AG09309 (cell line): ENCODE results near the gene PRICKLE3.

ENCODE experiments used
- DNase-seq: peaks from one replicate; pipeline ENCODE4 v3.0.0-alpha.2; 2010; ENCODE audit warnings: low read depth
- H3K4me3 ChIP-seq: 2 replicates; pipeline ENCODE4 v1.5.1; 2011; ENCODE audit warnings: mild to moderate bottlenecking, low read depth, low read length, moderate library complexity; ENCODE audit not compliant: control insufficient read depth
- TF ChIP-seq, protein P1 (sequence below): IDR thresholded peaks from 2 replicates; pipeline ENCODE4 v1.5.1; 2011; ENCODE audit warnings: mild to moderate bottlenecking, low read depth, low read length, inconsistent platforms; ENCODE audit not compliant: insufficient read depth, control insufficient read depth; ENCODE audit errors: missing control alignments

Gene PRICKLE3

DNA sequence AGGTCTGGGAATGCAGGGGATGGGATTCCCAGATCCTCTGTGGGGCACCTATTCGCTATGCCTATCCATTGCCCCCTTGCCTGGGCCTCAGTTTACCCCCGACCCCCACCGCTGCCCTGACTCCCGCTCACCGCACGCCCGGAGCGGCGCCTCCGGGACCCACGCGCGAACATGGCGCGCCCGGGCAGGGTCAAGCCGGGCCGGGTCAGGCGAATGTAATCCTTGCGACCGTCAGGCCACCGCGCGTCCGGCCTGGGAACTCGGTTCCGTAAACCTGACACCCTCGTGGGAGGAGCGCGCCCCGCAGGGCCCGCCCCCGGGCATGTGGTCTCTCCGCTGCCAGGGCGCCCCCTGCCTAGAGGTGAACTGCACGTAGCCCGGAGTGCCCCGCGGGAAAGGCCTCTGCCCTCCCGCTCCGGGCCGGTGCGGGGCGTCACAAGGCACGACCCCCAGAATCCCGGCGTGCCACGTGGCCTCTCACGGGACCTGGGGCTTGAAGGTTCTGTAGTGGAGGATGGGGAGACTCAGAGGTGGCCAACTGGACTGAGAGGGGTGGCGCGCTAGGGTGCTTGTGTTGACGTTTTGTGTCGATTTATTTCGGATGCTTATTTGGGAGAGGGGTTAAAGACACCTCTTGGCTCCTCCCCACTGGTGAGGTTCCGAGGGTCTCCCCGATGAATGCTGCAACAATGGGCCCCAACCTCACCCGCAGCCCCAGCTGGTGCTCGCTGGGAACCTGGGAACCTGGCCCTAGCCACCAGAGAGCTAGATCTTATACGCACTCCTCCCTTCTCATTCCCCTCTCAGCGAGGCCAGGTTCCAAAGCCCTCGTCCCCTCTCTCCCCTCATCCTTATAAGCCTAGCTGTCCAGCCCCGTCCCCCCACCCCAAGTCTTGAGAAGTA is at the start of gene PRICKLE3:
Gene PRICKLE3 (minus strand): TSS at position 249 of the 903 bp plus-strand sequence. CDS start 76 bp downstream, at position 173.
- DNase-seq = no peak
- TF ChIP-seq, protein P1, sequence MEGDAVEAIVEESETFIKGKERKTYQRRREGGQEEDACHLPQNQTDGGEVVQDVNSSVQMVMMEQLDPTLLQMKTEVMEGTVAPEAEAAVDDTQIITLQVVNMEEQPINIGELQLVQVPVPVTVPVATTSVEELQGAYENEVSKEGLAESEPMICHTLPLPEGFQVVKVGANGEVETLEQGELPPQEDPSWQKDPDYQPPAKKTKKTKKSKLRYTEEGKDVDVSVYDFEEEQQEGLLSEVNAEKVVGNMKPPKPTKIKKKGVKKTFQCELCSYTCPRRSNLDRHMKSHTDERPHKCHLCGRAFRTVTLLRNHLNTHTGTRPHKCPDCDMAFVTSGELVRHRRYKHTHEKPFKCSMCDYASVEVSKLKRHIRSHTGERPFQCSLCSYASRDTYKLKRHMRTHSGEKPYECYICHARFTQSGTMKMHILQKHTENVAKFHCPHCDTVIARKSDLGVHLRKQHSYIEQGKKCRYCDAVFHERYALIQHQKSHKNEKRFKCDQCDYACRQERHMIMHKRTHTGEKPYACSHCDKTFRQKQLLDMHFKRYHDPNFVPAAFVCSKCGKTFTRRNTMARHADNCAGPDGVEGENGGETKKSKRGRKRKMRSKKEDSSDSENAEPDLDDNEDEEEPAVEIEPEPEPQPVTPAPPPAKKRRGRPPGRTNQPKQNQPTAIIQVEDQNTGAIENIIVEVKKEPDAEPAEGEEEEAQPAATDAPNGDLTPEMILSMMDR = peak; percentile 14
- peak within 1 kb of the TSS; percentile 63 for H3K4me3 ChIP-seq

DNA sequence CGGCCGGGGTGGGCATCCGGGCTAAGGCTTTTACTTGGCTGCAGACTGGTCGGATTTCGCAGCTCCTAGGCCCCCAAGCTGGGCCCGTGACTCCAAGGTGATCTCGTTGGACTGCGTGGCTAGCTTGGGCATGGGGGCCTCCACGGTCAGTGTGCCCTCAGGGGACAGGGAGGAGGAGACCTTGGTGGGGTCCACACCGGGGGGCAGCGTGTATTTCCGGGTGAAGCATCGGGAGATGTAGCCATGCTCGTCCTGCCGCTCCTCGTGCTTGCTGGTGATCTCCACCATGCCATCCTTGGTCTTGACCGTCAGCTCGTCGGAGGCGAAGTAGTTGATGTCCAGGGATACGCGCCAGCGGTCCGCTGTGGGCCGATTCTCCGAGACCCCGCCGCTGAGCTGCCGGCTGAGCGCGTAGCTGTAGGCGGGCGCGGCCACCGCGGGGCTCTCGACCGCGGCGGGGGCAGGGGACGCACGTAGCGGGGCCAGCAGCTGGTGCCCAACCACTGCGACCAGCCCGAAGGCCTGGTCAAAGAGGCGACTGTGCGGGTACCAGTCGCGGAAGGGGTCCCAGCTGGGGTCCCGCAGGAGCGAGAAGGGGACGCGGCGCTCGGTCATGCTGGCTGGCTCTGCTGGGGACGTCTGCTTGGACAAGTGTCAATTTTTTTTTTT is 47.8 kb upstream of the PRICKLE3 start:
- TF ChIP-seq, protein P1 = no peak
- H3K4me3 ChIP-seq = no peak overlapping the region
- DNase-seq = no peak

- DNase-seq = no peak
- TF ChIP-seq, protein P1 = no peak
- no peak within 1 kb of the TSS for H3K4me3 ChIP-seq
Observed at GRCh38 chrX:49233176-49233575, 47.0 kb upstream of the PRICKLE3 start, which contains the start of gene CACNA1F. Gene CACNA1F (minus strand): TSS chrX:49233340. CDS start chrX:49233309, 31 bp downstream.

DNA sequence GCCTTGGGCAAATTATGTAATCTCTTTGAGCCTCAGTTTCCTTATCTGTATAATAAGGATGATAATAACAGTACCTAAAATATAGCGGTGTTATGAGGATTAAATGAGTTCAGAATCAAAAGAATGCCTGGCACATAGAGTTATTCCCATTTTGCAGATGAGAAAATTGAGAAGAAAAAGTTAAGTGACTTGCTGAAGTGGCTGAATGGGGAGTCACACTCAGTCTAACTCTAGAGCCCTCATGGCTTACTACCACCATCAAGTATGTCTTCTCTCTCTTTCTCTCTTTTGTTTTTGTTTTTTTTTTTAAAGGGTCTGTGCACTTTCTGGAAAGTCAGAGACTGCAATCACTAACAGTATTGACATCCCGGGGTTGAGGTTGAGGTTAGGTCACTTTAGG is 46.4 kb upstream of the PRICKLE3 start:
- H3K4me3 ChIP-seq = no peak overlapping the region
- TF ChIP-seq, protein P1 = no peak

DNA sequence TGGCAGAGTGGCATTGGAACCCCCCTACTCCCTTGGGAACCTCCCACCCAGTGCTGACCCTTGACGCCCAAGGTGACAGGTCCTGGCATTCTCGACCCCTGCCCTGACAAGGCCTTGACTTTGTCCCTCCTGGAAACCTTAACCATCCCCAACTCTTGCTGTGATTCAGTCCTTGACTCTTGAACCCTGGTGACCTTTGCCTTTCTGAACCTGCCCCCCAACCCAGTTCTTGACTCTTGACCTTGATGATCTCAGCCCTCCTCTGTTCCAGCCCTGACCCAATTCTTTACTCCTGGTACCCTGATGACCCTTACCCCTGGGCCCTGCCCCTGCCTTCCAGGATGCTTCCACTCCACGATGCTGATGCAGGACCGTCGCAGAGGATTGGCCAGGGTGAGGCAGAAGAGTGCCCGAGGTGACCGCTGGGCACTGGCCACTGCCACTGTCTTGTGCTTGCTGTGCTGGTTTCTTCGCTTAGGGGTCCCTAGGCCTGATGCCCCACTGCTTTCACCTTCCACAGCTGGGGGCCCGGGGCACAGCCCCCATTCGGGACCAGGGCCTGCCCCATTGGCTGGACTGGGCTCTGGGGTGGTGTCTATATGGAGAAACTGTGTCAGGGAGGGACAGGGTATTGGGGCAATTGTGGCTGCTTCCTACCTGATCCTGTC is 45.3 kb upstream of the PRICKLE3 start:
- DNase-seq = no peak
- TF ChIP-seq, protein P1 = no peak
- H3K4me3 ChIP-seq = no peak overlapping the region

More for the DNA sequence above, 46.4 kb upstream of the PRICKLE3 start:
- no peak for DNase-seq

- H3K4me3 ChIP-seq = no peak overlapping the region
- TF ChIP-seq, protein P1 = no peak
- no peak for DNase-seq
Observed at GRCh38 chrX:49230500-49231232, 44.5 kb upstream of the PRICKLE3 start.
